Panc1 (cell line): ENCODE data around the gene DCXR. TPM values are rescaled to one million over a fixed set of nuclear protein-coding genes. Genes with fewer than 3 reads are reported as not detected.

Experiments
- ATAC-seq: fragments of 200-7000 bp; cut with Tn5 transposase; 2 replicates; pipeline ENCODE4 v1.9.1; 2020; ENCODE audit warnings: mild to moderate bottlenecking, moderate library complexity
- BruUV-seq: library from RNA; stranded (reverse); fragments of 400-500 nt; replicated peaks from 2 replicates; lab custom pipeline; 2021; lab: Mats Ljungman, UMichigan
- CTCF ChIA-PET: fragments of 300-600 bp; sonication (Branson Sonifier 250); formaldehyde crosslinking; loops from one replicate; lab custom pipeline; 2022; ENCODE audit warnings: antibody characterized with exemption; lab: Charles Lee
- POLR2A ChIA-PET: fragments of 300-600 bp; sonication (Branson Sonifier 250); formaldehyde crosslinking; loops from one replicate; lab custom pipeline; 2022; ENCODE audit warnings: antibody characterized with exemption; lab: Charles Lee
- DNase-seq: peaks from one replicate; pipeline ENCODE4 v3.0.0-alpha.2; 2010; ENCODE audit warnings: low read depth, low spot score
- H3K27ac ChIP-seq: 2 replicates; pipeline ENCODE4 v1.5.1; 2011; ENCODE audit warnings: mild to moderate bottlenecking, low read length, inconsistent platforms
- H3K27me3 ChIP-seq: fragments of 200-500 bp; sonication (Bioruptor generic); 2 replicates; pipeline ENCODE4 v1.6.0; 2014; ENCODE audit warnings: low read length, inconsistent platforms; ENCODE audit not compliant: control insufficient read depth, insufficient read depth
- H3K36me3 ChIP-seq: fragments of 200-500 bp; sonication (Bioruptor generic); 2 replicates; pipeline ENCODE4 v1.5.1; 2014; ENCODE audit warnings: inconsistent platforms, mild to moderate bottlenecking, low read length, moderate library complexity; ENCODE audit not compliant: control insufficient read depth, insufficient read depth
- H3K4me1 ChIP-seq: 2 replicates; pipeline ENCODE4 v1.5.1; 2011; ENCODE audit warnings: inconsistent platforms, mild to moderate bottlenecking, low read length, moderate library complexity; ENCODE audit not compliant: control insufficient read depth, insufficient read depth
- H3K4me3 ChIP-seq, 2 experiments: 2 replicates each; pipeline ENCODE4 v1.5.1; 2011 to 2012; ENCODE audit warnings: low read depth in 2 of 2, low read length in 2 of 2, mild to moderate bottlenecking in 2 of 2, inconsistent platforms in 1 of 2, moderate library complexity in 1 of 2
- H3K9me3 ChIP-seq: fragments of 200-500 bp; sonication (Bioruptor generic); 2 replicates; pipeline ENCODE4 v1.5.1; 2014; ENCODE audit warnings: low read depth, mild to moderate bottlenecking, inconsistent platforms, low read length, moderate library complexity; ENCODE audit not compliant: control insufficient read depth, insufficient read depth
- CTCF ChIP-seq: fragments of 450-650 bp; IDR thresholded peaks from 2 replicates; pipeline ENCODE4 v1.5.1; 2017; ENCODE audit warnings: mild to moderate bottlenecking
- POLR2AphosphoS5 ChIP-seq: IDR thresholded peaks from 2 replicates; pipeline ENCODE4 v1.6.1; 2012; ENCODE audit warnings: mild to moderate bottlenecking, low read depth, low read length, moderate library complexity
- REST ChIP-seq, 2 experiments: IDR thresholded peaks; 2 replicates each; pipeline ENCODE4 v1.6.1; 2011 to 2012; ENCODE audit warnings: low read depth in 2 of 2, control low read depth in 1 of 2, low read length in 1 of 2, mild to moderate bottlenecking in 1 of 2, moderate library complexity in 1 of 2; ENCODE audit not compliant: insufficient read depth in 1 of 2
- SIN3A ChIP-seq: IDR thresholded peaks from 2 replicates; pipeline ENCODE4 v1.6.1; 2012; ENCODE audit warnings: low read depth, mild to moderate bottlenecking, low read length, moderate library complexity, borderline replicate concordance; ENCODE audit not compliant: insufficient read depth
- TCF7L2 ChIP-seq: IDR thresholded peaks from 2 replicates; pipeline ENCODE4 v1.6.1; 2011; ENCODE audit warnings: mild to moderate bottlenecking, low read depth, low read length, inconsistent platforms
- in situ Hi-C: cut with HindIII; loops from 2 replicates; pipeline ENCODE4 v1.10.0; 2016; ENCODE audit warnings: low sequenced_read_pairs, low pct_unique_long_range_greater_than_20kb
- intact Hi-C: fragments of 100-400 bp; cut with micrococcal nuclease; formaldehyde crosslinking; loops from one replicate; pipeline ENCODE4 v1.10.0; 2022; ENCODE audit not compliant: unreplicated experiment
- total RNA-seq: library from RNA; stranded (reverse); gene quantifications from one replicate; pipeline ENCODE4 v1.2.1, GENCODE V29; 2021; ENCODE audit not compliant: unreplicated experiment

The DCXR gene
- total RNA-seq, 1 experiment from 2014 or later: 128 TPM

- H3K27ac ChIP-seq: no peak overlapping the region
- H3K4me3 ChIP-seq: no peak overlapping the region
- ATAC-seq: no peak
- intact Hi-C loops: no loop called here
- in situ Hi-C loops: loop anchor here (10.0 kb wide), 1 partner anchor 81 kb away; no protein-coding TSS in a partner anchor
- peaks cover 32% of the 10 kb centered on the region for H3K4me1 ChIP-seq
- TF ChIP-seq CTCF (no peak), TCF7L2 (no peak), POLR2AphosphoS5 (no peak), REST (IDR thresholded peaks at IDR 0.05; ENCODE audit: insufficient read depth in 1 of 2, low read depth in 2 of 2, low read length in 1 of 2) (no peak), SIN3A (no peak)
- CTCF ChIA-PET: no interaction called here
- no TSS peak for BruUV-seq
- H3K36me3 ChIP-seq: peaks cover 9% of the 10 kb centered on the region
- no peak for DNase-seq
- POLR2A ChIA-PET: interaction anchor here (0.5 kb wide), 1 partner anchor 170 kb away, joined by 4 read pairs; no protein-coding TSS in a partner anchor
- no peaks in the 10 kb centered on the region for H3K9me3 ChIP-seq
- no peaks in the 10 kb centered on the region for H3K27me3 ChIP-seq
Observed at GRCh38 chr17:82053556-82054263, 16.2 kb upstream of the DCXR start.

GRCh38 chr17:82053130-82053529, 15.6 kb upstream of the DCXR start:
- no TSS peak for BruUV-seq
- intact Hi-C loops (no loop called here), in situ Hi-C loops (loop anchor here (10.0 kb wide), 1 partner anchor 82 kb away; no protein-coding TSS in a partner anchor)
- H3K4me1 ChIP-seq: peaks cover 32% of the 10 kb centered on the region
- CTCF ChIA-PET: no interaction called here
- DNase-seq: no peak
- TF ChIP-seq CTCF (no peak), SIN3A (no peak), REST (IDR thresholded peaks at IDR 0.05; ENCODE audit: insufficient read depth in 1 of 2, low read depth in 2 of 2, low read length in 1 of 2) (no peak), TCF7L2 (no peak), POLR2AphosphoS5 (no peak)
- H3K36me3 ChIP-seq: peaks cover 9% of the 10 kb centered on the region
- no peak for ATAC-seq
- peak overlapping the region; percentile 85 to 99 for H3K4me3 ChIP-seq
- H3K27me3 ChIP-seq: no peaks in the 10 kb centered on the region
- H3K27ac ChIP-seq: peak overlapping the region; percentile 82
- POLR2A ChIA-PET: no interaction called here
- no peaks in the 10 kb centered on the region for H3K9me3 ChIP-seq
